Skeletal muscle cell (primary cell): ENCODE measurements around the gene SIRT4.

ENCODE experiments used
- DNase-seq: peaks from one replicate; pipeline ENCODE4 v3.0.0-alpha.2; 2010; ENCODE audit warnings: low read depth
- H3K4me3 ChIP-seq: 2 replicates; pipeline ENCODE4 v1.5.1; 2011; ENCODE audit warnings: low read depth, mild to moderate bottlenecking, control low read depth, low read length, moderate library complexity

SIRT4 gene

GRCh38 chr12:120276734-120277133 lies 25.4 kb upstream of the SIRT4 start:
- no peak for DNase-seq

GRCh38 chr12:120278137-120279069 lies 23.7 kb upstream of the SIRT4 start:
- no peak overlapping the region for H3K4me3 ChIP-seq
- no peak for DNase-seq

More at GRCh38 chr12:120276734-120277133, 25.4 kb upstream of the SIRT4 start:
- H3K4me3 ChIP-seq, result no peak overlapping the region

- no peak for DNase-seq
- no peak overlapping the region for H3K4me3 ChIP-seq
Observed at GRCh38 chr12:120283318-120283717, 18.8 kb upstream of the SIRT4 start.

GRCh38 chr12:120284381-120284780 lies 17.7 kb upstream of the SIRT4 start:
- no peak overlapping the region for H3K4me3 ChIP-seq
- no peak for DNase-seq

- H3K4me3 ChIP-seq, result no peak overlapping the region
- no peak for DNase-seq
Observed at GRCh38 chr12:120286768-120287490, 15.2 kb upstream of the SIRT4 start.

- H3K4me3 ChIP-seq, result no peak overlapping the region
- DNase-seq, result no peak
Observed at GRCh38 chr12:120287491-120287890, 14.6 kb upstream of the SIRT4 start.

GRCh38 chr12:120290609-120291305 lies 11.4 kb upstream of the SIRT4 start:
- no peak for DNase-seq
- peak overlapping the region; percentile 18 for H3K4me3 ChIP-seq

GRCh38 chr12:120292411-120292660 lies 9.8 kb upstream of the SIRT4 start:
- no peak for DNase-seq
- H3K4me3 ChIP-seq, result peak overlapping the region; percentile 49

GRCh38 chr12:120292661-120293531 lies 9.2 kb upstream of the SIRT4 start, which contains the start of gene RNU4-1:
RNU4-1 (minus strand) TSS chr12:120293237.
- DNase-seq, result peak; percentile 90
- H3K4me3 ChIP-seq, result peak within 1 kb of the TSS; percentile 49

- no peak overlapping the region for H3K4me3 ChIP-seq
- DNase-seq, result no peak
Observed at GRCh38 chr12:120314220-120314619, 12.1 kb downstream of the SIRT4 start.

GRCh38 chr12:120316798-120317223 lies 14.7 kb downstream of the SIRT4 start:
- DNase-seq, result no peak
- H3K4me3 ChIP-seq, result peak overlapping the region; percentile 72

- peak; percentile 97 for DNase-seq
- H3K4me3 ChIP-seq, result peak overlapping the region; percentile 72
Observed at GRCh38 chr12:120317224-120318105, 15.3 kb downstream of the SIRT4 start.

GRCh38 chr12:120321382-120322202 lies 19.5 kb downstream of the SIRT4 start:
- no peak overlapping the region for H3K4me3 ChIP-seq
- no peak for DNase-seq

- H3K4me3 ChIP-seq, result no peak overlapping the region
- DNase-seq, result no peak
Observed at GRCh38 chr12:120323772-120324171, 21.7 kb downstream of the SIRT4 start.

- no peak for DNase-seq
- H3K4me3 ChIP-seq, result no peak overlapping the region
Observed at GRCh38 chr12:120324841-120325417, 22.8 kb downstream of the SIRT4 start.

- no peak within 1 kb of the TSS for H3K4me3 ChIP-seq
- no peak for DNase-seq
Observed at GRCh38 chr12:120327593-120327992, 25.5 kb downstream of the SIRT4 start, which contains the start of gene PLA2G1B. PLA2G1B (minus strand) TSS chr12:120327779; CDS start chr12:120327753, 26 bp downstream.

GRCh38 chr12:120328228-120328627 lies 26.1 kb downstream of the SIRT4 start:
- no peak for DNase-seq
- no peak overlapping the region for H3K4me3 ChIP-seq
